Mesenchymal stem cell (in vitro differentiated cells and primary cell): ENCODE data around the gene LONRF3. TPM values are rescaled to one million over a fixed set of nuclear protein-coding genes. Genes with fewer than 3 reads are reported as not detected.
A peak's percentile ranks its signal among the peaks of the same experiment; 100 is the strongest.

ENCODE experiments used
- DNase-seq: peaks from one replicate; pipeline ENCODE4 v3.0.0-alpha.2; 2013
- H2AFZ ChIP-seq: one replicate; pipeline ENCODE4 v1.6.1; 2013; ENCODE audit warnings: low read depth, mild to moderate bottlenecking, control low read depth, inconsistent platforms, low read length, moderate library complexity
- H2AK5ac ChIP-seq: 2 replicates; pipeline ENCODE4 v1.6.1; 2013; ENCODE audit warnings: low read length, moderate library complexity, mild to moderate bottlenecking, inconsistent platforms; ENCODE audit not compliant: severe bottlenecking
- H2BK120ac ChIP-seq: one replicate; pipeline ENCODE4 v1.6.1; 2013; ENCODE audit warnings: low read depth, mild to moderate bottlenecking, inconsistent platforms, low read length, moderate library complexity
- H2BK12ac ChIP-seq, 2 experiments: one replicate each; pipeline ENCODE4 v1.6.1; 2013; ENCODE audit warnings: inconsistent platforms in 2 of 2, low read length in 2 of 2, mild to moderate bottlenecking in 2 of 2, moderate library complexity in 2 of 2, control low read depth in 1 of 2
- H2BK15ac ChIP-seq: one replicate; pipeline ENCODE4 v1.6.1; 2013; ENCODE audit warnings: mild to moderate bottlenecking, low read depth, inconsistent platforms; ENCODE audit not compliant: poor library complexity, severe bottlenecking
- H2BK5ac ChIP-seq: 2 replicates; pipeline ENCODE4 v1.6.1; 2013; ENCODE audit warnings: low read depth, mild to moderate bottlenecking, low read length, control low read depth, inconsistent platforms; ENCODE audit not compliant: poor library complexity, severe bottlenecking
- H3K14ac ChIP-seq, 2 experiments: one replicate each; pipeline ENCODE4 v1.6.1; 2013; ENCODE audit warnings: inconsistent platforms in 2 of 2, low read length in 2 of 2, control low read depth in 1 of 2, mild to moderate bottlenecking in 1 of 2, moderate library complexity in 1 of 2
- H3K18ac ChIP-seq, 2 experiments: one replicate each; pipeline ENCODE4 v1.6.1; 2013; ENCODE audit warnings: inconsistent platforms in 2 of 2, low read length in 2 of 2, control low read depth in 1 of 2, low read depth in 1 of 2, mild to moderate bottlenecking in 1 of 2
- H3K23ac ChIP-seq, 2 experiments: one replicate each; pipeline ENCODE4 v1.6.1; 2013; ENCODE audit warnings: inconsistent platforms in 2 of 2, low read length in 2 of 2, mild to moderate bottlenecking in 2 of 2, moderate library complexity in 2 of 2, control low read depth in 1 of 2
- H3K27ac ChIP-seq: 2 replicates; pipeline ENCODE4 v1.5.1; 2013; ENCODE audit warnings: mild to moderate bottlenecking, moderate library complexity, low read length, control low read depth, inconsistent platforms; ENCODE audit not compliant: poor library complexity, severe bottlenecking
- H3K27me3 ChIP-seq, 2 experiments: 2 replicates each; pipeline versions ENCODE4 v1.6.1 to v1.7.0; 2013; ENCODE audit warnings: low read length in 2 of 2, mild to moderate bottlenecking in 2 of 2, moderate library complexity in 2 of 2, control low read depth in 1 of 2, inconsistent platforms in 1 of 2; ENCODE audit not compliant: control insufficient read depth in 1 of 2, insufficient read depth in 1 of 2
- H3K36me3 ChIP-seq, 2 experiments: 2 replicates each; pipeline versions ENCODE4 v1.6.1 to v1.7.0; 2013; ENCODE audit warnings: low read length in 2 of 2, control low read depth in 1 of 2, inconsistent platforms in 1 of 2, low read depth in 1 of 2, mild to moderate bottlenecking in 1 of 2; ENCODE audit not compliant: insufficient read depth in 2 of 2, control insufficient read depth in 1 of 2
- H3K4ac ChIP-seq, 2 experiments: one replicate each; pipeline ENCODE4 v1.6.1; 2013; ENCODE audit warnings: inconsistent platforms in 2 of 2, low read length in 2 of 2, mild to moderate bottlenecking in 2 of 2, moderate library complexity in 2 of 2, control low read depth in 1 of 2, low read depth in 1 of 2
- H3K4me1 ChIP-seq: 2 replicates; pipeline ENCODE4 v1.6.1; 2013; ENCODE audit warnings: low read depth, low read length, control low read depth; ENCODE audit not compliant: control insufficient read depth, insufficient read depth
- H3K4me2 ChIP-seq: 2 replicates; pipeline ENCODE4 v1.6.1; 2013; ENCODE audit warnings: low read length, mild to moderate bottlenecking, inconsistent platforms; ENCODE audit not compliant: poor library complexity, severe bottlenecking
- H3K4me3 ChIP-seq, 2 experiments: 2 replicates each; pipeline versions ENCODE4 v1.5.1 to v1.7.0; 2013; ENCODE audit warnings: low read length in 2 of 2, mild to moderate bottlenecking in 2 of 2, control low read depth in 1 of 2, low read depth in 1 of 2; ENCODE audit not compliant: insufficient read depth in 1 of 2
- H3K79me1 ChIP-seq: replicated peaks from 2 replicates; pipeline ENCODE4 v1.6.1; 2013; ENCODE audit warnings: mild to moderate bottlenecking, control low read depth, low read length, inconsistent platforms; ENCODE audit not compliant: poor library complexity, severe bottlenecking
- H3K9ac ChIP-seq: 2 replicates; pipeline ENCODE4 v1.7.0; 2013; ENCODE audit warnings: mild to moderate bottlenecking, low read length, moderate library complexity
- H3K9me3 ChIP-seq: 2 replicates; pipeline ENCODE4 v1.7.0; 2013; ENCODE audit warnings: mild to moderate bottlenecking, low read length; ENCODE audit not compliant: control insufficient read depth
- H4K8ac ChIP-seq: one replicate; pipeline ENCODE4 v1.6.1; 2013; ENCODE audit warnings: inconsistent platforms, mild to moderate bottlenecking, low read length, moderate library complexity
- H4K91ac ChIP-seq: one replicate; pipeline ENCODE4 v1.6.1; 2013; ENCODE audit warnings: mild to moderate bottlenecking, low read length, inconsistent platforms
- WGBS: methylation state at CpG from one replicate; pipeline ENCODE4 v1.1.7; 2013; ENCODE audit warnings: mixed read lengths; 5-methylcytosine and 5-hydroxymethylcytosine counted together
- polyA plus RNA-seq, 2 experiments: library from polyadenylated mRNA; stranded (reverse); fragments of 200-250 nt; gene quantifications; one replicate each; pipeline ENCODE4 v1.2.3, GENCODE V29; 2013

LONRF3 gene
- 0.11 TPM for polyA plus RNA-seq (2013, experiment 1 of 2)
- 0.10 TPM for polyA plus RNA-seq (2013, experiment 2 of 2)

- peak; percentile 30 for DNase-seq
- Histone ChIP-seq H2BK5ac (no peak within 1 kb of the TSS), H2AFZ (no peak within 1 kb of the TSS), H3K4ac (no peak within 1 kb of the TSS), H3K23ac (no peak within 1 kb of the TSS), H4K91ac (no peak within 1 kb of the TSS), H3K36me3 (no peaks in the 10 kb centered on the region), H3K9ac (peak within 1 kb of the TSS; percentile 38), H3K9me3 (no peaks in the 10 kb centered on the region), H3K27ac (no peak within 1 kb of the TSS), H2AK5ac (no peak within 1 kb of the TSS), H2BK15ac (no peak within 1 kb of the TSS), H3K4me1 (peaks cover 17% of the 10 kb centered on the region), H3K18ac (peak within 1 kb of the TSS in 1 of 2 experiments; percentile 34), H3K79me1 (no peaks in the 10 kb centered on the region), H2BK120ac (no peak within 1 kb of the TSS), H3K4me3 (peak within 1 kb of the TSS in 1 of 2 experiments; percentile 68), H3K4me2 (peak within 1 kb of the TSS; percentile 61), H3K14ac (no peak within 1 kb of the TSS), H3K27me3 (peaks cover 30 to 47% of the 10 kb centered on the region in 2 experiments), H2BK12ac (no peak within 1 kb of the TSS), H4K8ac (no peak within 1 kb of the TSS)
- 11% methylated on average over 30 of the region's 45 CpGs for WGBS
Observed at GRCh38 chrX:118974088-118974907, at the start of gene LONRF3. Gene LONRF3 (plus strand): TSS chrX:118974618. CDS start chrX:118974781, 163 bp downstream.

DNA sequence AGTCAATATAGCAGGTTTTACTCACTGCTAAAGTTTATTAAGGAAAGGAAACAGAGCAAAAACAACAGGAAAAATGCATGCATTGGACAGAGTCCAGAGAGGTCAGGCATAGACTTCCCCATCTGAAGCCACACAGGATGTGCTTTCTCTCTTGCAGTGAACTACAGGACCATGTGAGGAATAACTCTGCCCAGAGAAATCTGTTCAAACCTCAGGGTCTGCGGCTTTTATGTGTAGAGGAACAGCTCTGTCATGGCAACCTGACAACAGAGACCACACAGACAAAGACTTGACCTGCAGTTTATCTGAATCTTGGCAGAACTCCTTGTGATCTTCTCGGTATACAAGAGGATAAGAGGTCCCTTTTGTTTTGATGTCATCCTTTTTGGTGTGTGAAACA is 46.3 kb upstream of the LONRF3 start:
- no CpG with 5 or more reads among the region's 2 CpGs for WGBS
- Histone ChIP-seq H3K4me1 (no peaks in the 10 kb centered on the region), H3K4me2 (no peak overlapping the region), H2BK15ac (no peak overlapping the region), H2AK5ac (no peak overlapping the region), H3K14ac (no peak overlapping the region), H4K8ac (no peak overlapping the region), H3K36me3 (no peaks in the 10 kb centered on the region), H3K27ac (no peak overlapping the region), H3K23ac (no peak overlapping the region), H4K91ac (no peak overlapping the region), H3K4me3 (no peak overlapping the region), H2BK12ac (no peak overlapping the region), H2BK120ac (no peak overlapping the region), H2BK5ac (no peak overlapping the region), H3K27me3 (no peaks in the 10 kb centered on the region), H3K4ac (no peak overlapping the region), H2AFZ (no peak overlapping the region), H3K18ac (no peak overlapping the region), H3K79me1 (no peaks in the 10 kb centered on the region), H3K9ac (no peak overlapping the region), H3K9me3 (peaks cover 12% of the 10 kb centered on the region)
- DNase-seq = no peak

DNA sequence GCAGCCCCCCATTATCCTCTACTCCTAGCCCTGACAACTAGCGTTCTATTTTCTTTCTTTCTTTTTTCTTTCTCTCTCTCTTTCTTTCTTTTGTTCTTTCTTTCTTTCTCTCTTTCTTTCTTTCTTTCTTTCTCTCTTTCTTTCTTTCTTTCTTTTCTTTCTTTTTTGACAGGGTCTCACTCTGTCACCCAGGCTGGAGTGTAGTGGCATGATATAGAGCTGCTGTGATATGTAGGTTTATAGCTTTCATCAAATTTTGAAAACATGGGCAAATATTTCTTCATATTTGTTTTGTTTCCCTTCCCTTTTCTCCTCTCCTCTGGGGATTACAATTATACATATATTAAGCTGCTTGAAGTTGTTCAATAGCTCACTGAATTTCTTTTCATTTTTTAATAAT is 39.1 kb upstream of the LONRF3 start:
- 77% methylated on average over 1 of the region's 1 CpG for WGBS
- Histone ChIP-seq H3K23ac (no peak overlapping the region), H3K4me1 (no peaks in the 10 kb centered on the region), H3K79me1 (no peaks in the 10 kb centered on the region), H4K8ac (no peak overlapping the region), H3K4ac (no peak overlapping the region), H2BK5ac (no peak overlapping the region), H3K4me3 (no peak overlapping the region), H3K27ac (no peak overlapping the region), H3K4me2 (no peak overlapping the region), H3K9ac (no peak overlapping the region), H2AFZ (no peak overlapping the region), H3K18ac (no peak overlapping the region), H2AK5ac (no peak overlapping the region), H2BK120ac (no peak overlapping the region), H3K27me3 (peaks cover 0 to 9% of the 10 kb centered on the region in 2 experiments), H3K14ac (no peak overlapping the region), H2BK12ac (no peak overlapping the region), H3K9me3 (peaks cover 11% of the 10 kb centered on the region), H3K36me3 (no peaks in the 10 kb centered on the region), H2BK15ac (no peak overlapping the region), H4K91ac (no peak overlapping the region)
- no peak for DNase-seq

GRCh38 chrX:118941147-118941546 is 33.3 kb upstream of the LONRF3 start:
- no peaks in the 10 kb centered on the region for H3K36me3 ChIP-seq
- no peak overlapping the region for H2BK15ac ChIP-seq
- H3K4me2 ChIP-seq = no peak overlapping the region
- H3K14ac ChIP-seq = no peak overlapping the region
- no peaks in the 10 kb centered on the region for H3K79me1 ChIP-seq
- H3K27me3 ChIP-seq = peaks cover 0 to 22% of the 10 kb centered on the region in 2 experiments
- H3K4me1 ChIP-seq = no peaks in the 10 kb centered on the region
- no peak overlapping the region for H3K9ac ChIP-seq
- H2AK5ac ChIP-seq = no peak overlapping the region
- H3K9me3 ChIP-seq = no peaks in the 10 kb centered on the region
- H3K23ac ChIP-seq = no peak overlapping the region
- H2BK5ac ChIP-seq = no peak overlapping the region
- no peak overlapping the region for H2BK120ac ChIP-seq
- no peak overlapping the region for H2AFZ ChIP-seq
- no peak overlapping the region for H2BK12ac ChIP-seq
- no peak overlapping the region for H4K8ac ChIP-seq
- no peak overlapping the region for H3K27ac ChIP-seq
- no peak overlapping the region for H3K18ac ChIP-seq
- H4K91ac ChIP-seq = no peak overlapping the region
- no peak for DNase-seq
- H3K4me3 ChIP-seq = no peak overlapping the region
- no peak overlapping the region for H3K4ac ChIP-seq
- WGBS = 52% methylated on average over 1 of the region's 2 CpGs
